Glutamatergic neuron (in vitro differentiated cells): ENCODE measurements around the gene RBM15. TPM values are rescaled to one million over a fixed set of nuclear protein-coding genes. Genes with fewer than 3 reads are reported as not detected.

Experiments used
- DNase-seq: peaks from one replicate; pipeline ENCODE4 v3.0.0; 2022
- H3K27ac Mint-ChIP-seq: one replicate; pipeline ENCODE4 v1.8.0; 2020; ENCODE audit warnings: mild to moderate bottlenecking, mixed read lengths, inconsistent platforms; ENCODE audit not compliant: unreplicated experiment
- H3K27me3 Mint-ChIP-seq: one replicate; pipeline ENCODE4 v1.8.0; 2020; ENCODE audit warnings: mild to moderate bottlenecking, moderate library complexity, mixed read lengths, inconsistent platforms; ENCODE audit not compliant: unreplicated experiment
- H3K36me3 Mint-ChIP-seq: one replicate; pipeline ENCODE4 v1.8.0; 2020; ENCODE audit warnings: mild to moderate bottlenecking, mixed read lengths, inconsistent platforms; ENCODE audit not compliant: unreplicated experiment
- H3K4me1 Mint-ChIP-seq: one replicate; pipeline ENCODE4 v1.8.0; 2020; ENCODE audit warnings: mild to moderate bottlenecking, low read depth, mixed read lengths, inconsistent platforms; ENCODE audit not compliant: unreplicated experiment
- H3K4me3 Mint-ChIP-seq: one replicate; pipeline ENCODE4 v1.8.0; 2020; ENCODE audit warnings: mild to moderate bottlenecking, mixed read lengths, inconsistent platforms; ENCODE audit not compliant: unreplicated experiment
- H3K9me3 Mint-ChIP-seq: one replicate; pipeline ENCODE4 v1.8.0; 2020; ENCODE audit warnings: mild to moderate bottlenecking, moderate library complexity, mixed read lengths, inconsistent platforms; ENCODE audit not compliant: unreplicated experiment
- CTCF ChIP-seq: fragments of 200-600 bp; sonication (generic); IDR thresholded peaks from one replicate; pipeline ENCODE4 v1.5.0; 2021; ENCODE audit not compliant: partially characterized antibody, unreplicated experiment
- total RNA-seq: library from RNA; stranded (reverse); fragmentation: NEBNext Ultra II Directional; extraction: Animal tissue kit (Norgen Biotek cat#: 25700); gene quantifications from one replicate; pipeline ENCODE4 v1.2.1, GENCODE V29; 2021; ENCODE audit not compliant: unreplicated experiment

RBM15 gene
- total RNA-seq, 1 donor from 2014 or later: 27.3 TPM

GRCh38 chr1:110387048-110387754, 48.0 kb downstream of the RBM15 start:
- DNase-seq: no peak
- no peak overlapping the region for H3K27ac Mint-ChIP-seq
- TF ChIP-seq CTCF: no peak
- no peaks in the 10 kb centered on the region for H3K9me3 Mint-ChIP-seq
- H3K27me3 Mint-ChIP-seq: no peaks in the 10 kb centered on the region
- peaks cover 20% of the 10 kb centered on the region for H3K4me1 Mint-ChIP-seq
- no peaks in the 10 kb centered on the region for H3K36me3 Mint-ChIP-seq
- no peak overlapping the region for H3K4me3 Mint-ChIP-seq

DNA sequence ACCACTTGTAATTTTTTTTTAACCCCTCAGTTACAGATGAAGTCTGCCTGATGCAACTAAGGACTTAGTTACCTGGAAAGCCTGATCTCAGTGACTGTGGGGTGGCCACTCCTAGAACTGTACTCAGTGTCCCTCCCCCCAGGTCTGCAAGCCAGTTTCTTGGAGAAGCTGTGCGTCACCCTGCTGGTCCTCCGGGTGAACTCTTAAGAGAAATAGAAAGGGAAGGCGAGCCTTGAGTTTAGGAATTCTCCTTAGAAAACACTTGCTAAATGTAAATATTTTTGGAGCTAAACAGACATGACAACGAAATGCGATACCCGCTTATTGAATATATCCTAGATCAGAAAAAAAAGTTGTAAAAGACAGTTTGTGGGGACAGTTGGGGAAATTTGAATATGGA, 50.9 kb downstream of the RBM15 start:
- Mint-ChIP-seq H3K9me3 (no peaks in the 10 kb centered on the region), H3K36me3 (no peaks in the 10 kb centered on the region), H3K27ac (peak overlapping the region; percentile 97), H3K27me3 (no peaks in the 10 kb centered on the region), H3K4me3 (peak overlapping the region; percentile 50), H3K4me1 (peaks cover 20% of the 10 kb centered on the region)
- no peak for DNase-seq
- no peak for TF ChIP-seq CTCF

GRCh38 chr1:110390692-110391245, 51.6 kb downstream of the RBM15 start, which contains the start of gene SLC16A4:
Gene SLC16A4, minus strand, starts transcription at chr1:110391026. Its CDS starts 1,703 bp downstream, at chr1:110389323.
- no peak for TF ChIP-seq CTCF
- peak within 1 kb of the TSS; percentile 50 for H3K4me3 Mint-ChIP-seq
- H3K27me3 Mint-ChIP-seq: no peaks in the 10 kb centered on the region
- H3K36me3 Mint-ChIP-seq: no peaks in the 10 kb centered on the region
- H3K9me3 Mint-ChIP-seq: no peaks in the 10 kb centered on the region
- peak; percentile 34 for DNase-seq
- peak within 1 kb of the TSS; percentile 97 for H3K27ac Mint-ChIP-seq
- peaks cover 20% of the 10 kb centered on the region for H3K4me1 Mint-ChIP-seq

DNA sequence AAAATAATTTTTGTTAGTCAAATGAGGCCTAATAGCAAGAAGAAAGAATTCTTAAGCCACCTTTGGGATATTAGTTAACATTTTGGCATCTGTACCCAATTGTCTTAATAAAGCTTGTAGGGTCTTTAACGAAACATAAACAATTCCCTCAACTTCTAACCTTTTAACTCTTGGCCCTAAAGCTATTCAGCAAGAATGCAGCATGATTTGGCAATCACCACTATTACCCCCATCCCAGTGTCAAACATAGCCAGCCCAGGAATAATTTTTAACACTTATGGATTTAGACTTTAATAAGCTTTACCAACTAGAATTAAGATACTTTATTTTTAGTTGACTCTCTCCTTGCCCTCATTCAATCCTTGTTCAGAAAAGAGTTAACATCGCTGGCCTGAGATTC, 54.1 kb downstream of the RBM15 start:
- Mint-ChIP-seq H3K4me1 (peaks cover 20% of the 10 kb centered on the region), H3K9me3 (no peaks in the 10 kb centered on the region), H3K27ac (no peak overlapping the region), H3K36me3 (no peaks in the 10 kb centered on the region), H3K4me3 (no peak overlapping the region), H3K27me3 (no peaks in the 10 kb centered on the region)
- no peak for TF ChIP-seq CTCF
- no peak for DNase-seq
